H9 (cell line): ENCODE measurements around the gene PPP1R17. TPM values are rescaled to one million over a fixed set of nuclear protein-coding genes. Genes with fewer than 3 reads are reported as not detected.

Experiments used
- DNase-seq: peaks from one replicate; pipeline ENCODE4 v3.0.0-alpha.2; 2017
- H2AFZ ChIP-seq: one replicate; pipeline ENCODE4 v1.6.1; 2013; ENCODE audit warnings: mild to moderate bottlenecking, low read length, control low read depth, moderate library complexity
- H2AK5ac ChIP-seq: 2 replicates; pipeline ENCODE4 v1.6.1; 2013; ENCODE audit warnings: low read length, control low read depth, mixed read lengths; ENCODE audit not compliant: insufficient read length
- H2BK120ac ChIP-seq: one replicate; pipeline ENCODE4 v1.6.1; 2013; ENCODE audit warnings: low read depth, mild to moderate bottlenecking, low read length, control low read depth, inconsistent platforms; ENCODE audit not compliant: poor library complexity, severe bottlenecking
- H2BK12ac ChIP-seq: 2 replicates; pipeline ENCODE4 v1.6.1; 2013; ENCODE audit warnings: low read length, control low read depth, mixed read lengths, low read depth; ENCODE audit not compliant: insufficient read length
- H2BK15ac ChIP-seq: 2 replicates; pipeline ENCODE4 v1.6.1; 2013; ENCODE audit warnings: low read depth, low read length, control low read depth
- H2BK20ac ChIP-seq: one replicate; pipeline ENCODE4 v1.6.1; 2013; ENCODE audit warnings: low read depth, mild to moderate bottlenecking, low read length, control low read depth, inconsistent platforms; ENCODE audit not compliant: poor library complexity, severe bottlenecking
- H2BK5ac ChIP-seq: 2 replicates; pipeline ENCODE4 v1.6.1; 2013; ENCODE audit warnings: low read length, control low read depth, mixed read lengths; ENCODE audit not compliant: insufficient read length
- H3K14ac ChIP-seq: 2 replicates; pipeline ENCODE4 v1.6.1; 2013; ENCODE audit warnings: low read length, control low read depth; ENCODE audit not compliant: insufficient read depth
- H3K18ac ChIP-seq: 2 replicates; pipeline ENCODE4 v1.6.1; 2013; ENCODE audit warnings: low read depth, mild to moderate bottlenecking, mixed read lengths, low read length, control low read depth; ENCODE audit not compliant: insufficient read length
- H3K23ac ChIP-seq: 2 replicates; pipeline ENCODE4 v1.6.1; 2013; ENCODE audit warnings: low read length, control low read depth, mixed read lengths, low read depth; ENCODE audit not compliant: insufficient read length
- H3K23me2 ChIP-seq: 2 replicates; pipeline ENCODE4 v1.6.1; 2013; ENCODE audit warnings: low read depth, mild to moderate bottlenecking, mixed read lengths, low read length, control low read depth; ENCODE audit not compliant: insufficient read length, poor library complexity, severe bottlenecking
- H3K27ac ChIP-seq: 2 replicates; pipeline ENCODE4 v1.5.1; 2013; ENCODE audit warnings: low read length, control low read depth, mixed read lengths, low read depth; ENCODE audit not compliant: insufficient read length
- H3K27me3 ChIP-seq: 2 replicates; pipeline ENCODE4 v1.6.1; 2013; ENCODE audit warnings: low read length, control low read depth, inconsistent platforms; ENCODE audit not compliant: insufficient read depth
- H3K4ac ChIP-seq: 2 replicates; pipeline ENCODE4 v1.6.1; 2013; ENCODE audit warnings: low read depth, mild to moderate bottlenecking, control low read depth, inconsistent platforms, low read length, moderate library complexity
- H3K4me1 ChIP-seq: 2 replicates; pipeline ENCODE4 v1.6.1; 2013; ENCODE audit warnings: low read length, control low read depth, inconsistent platforms; ENCODE audit not compliant: insufficient read depth
- H3K4me2 ChIP-seq: 2 replicates; pipeline ENCODE4 v1.6.1; 2013; ENCODE audit warnings: low read length, control low read depth, mixed read lengths; ENCODE audit not compliant: insufficient read length, insufficient read depth
- H3K56ac ChIP-seq: 2 replicates; pipeline ENCODE4 v1.6.1; 2013; ENCODE audit warnings: low read depth, mild to moderate bottlenecking, mixed read lengths, low read length, control low read depth; ENCODE audit not compliant: insufficient read length
- H3K79me1 ChIP-seq: 2 replicates; pipeline ENCODE4 v1.6.1; 2013; ENCODE audit warnings: low read depth, mild to moderate bottlenecking, moderate library complexity, low read length, control low read depth, inconsistent platforms; ENCODE audit not compliant: insufficient read depth, poor library complexity, severe bottlenecking
- H3K79me2 ChIP-seq: 2 replicates; pipeline ENCODE4 v1.6.1; 2013; ENCODE audit warnings: low read length, control low read depth, inconsistent platforms; ENCODE audit not compliant: insufficient read depth
- H3K9ac ChIP-seq: 2 replicates; pipeline ENCODE4 v1.6.1; 2013; ENCODE audit warnings: low read length, control low read depth, mixed read lengths; ENCODE audit not compliant: insufficient read length; ENCODE audit errors: extremely low read depth
- H3K9me3 ChIP-seq: one replicate; pipeline ENCODE4 v1.6.1; 2013; ENCODE audit warnings: low read depth, low read length, inconsistent platforms; ENCODE audit not compliant: control insufficient read depth
- H3T11ph ChIP-seq: one replicate; pipeline ENCODE4 v1.6.1; 2013; ENCODE audit warnings: mild to moderate bottlenecking, low read length, control low read depth, inconsistent platforms
- H4K20me1 ChIP-seq: one replicate; pipeline ENCODE4 v1.6.1; 2013; ENCODE audit not compliant: control insufficient read depth, insufficient read length, insufficient read depth
- H4K5ac ChIP-seq: 2 replicates; pipeline ENCODE4 v1.6.1; 2013; ENCODE audit warnings: low read depth, mild to moderate bottlenecking, mixed read lengths, low read length, control low read depth; ENCODE audit not compliant: insufficient read length
- H4K8ac ChIP-seq: replicated peaks from 2 replicates; pipeline ENCODE4 v1.6.1; 2013; ENCODE audit warnings: low read length, control low read depth, mixed read lengths, low read depth; ENCODE audit not compliant: insufficient read length
- H4K91ac ChIP-seq: 2 replicates; pipeline ENCODE4 v1.6.1; 2013; ENCODE audit warnings: low read depth, mild to moderate bottlenecking, moderate library complexity, mixed read lengths, low read length, control low read depth; ENCODE audit not compliant: insufficient read length
- H3K27ac Mint-ChIP-seq, 3 experiments: 2 replicates in 2 of 3; 3 replicates in 1 of 3; pipeline ENCODE4 v1.8.0; 2020 to 2021; ENCODE audit warnings: mixed read lengths in 3 of 3, mild to moderate bottlenecking in 1 of 3, moderate library complexity in 1 of 3
- H3K27me3 Mint-ChIP-seq: 2 replicates; pipeline ENCODE4 v1.8.0; 2021; ENCODE audit warnings: low read depth, mild to moderate bottlenecking, moderate library complexity, mixed read lengths
- H3K36me3 Mint-ChIP-seq, 3 experiments: 2 replicates in 2 of 3; 3 replicates in 1 of 3; pipeline ENCODE4 v1.8.0; 2020 to 2021; ENCODE audit warnings: low read depth in 3 of 3, mixed read lengths in 3 of 3; ENCODE audit not compliant: insufficient read depth in 1 of 3
- H3K4me1 Mint-ChIP-seq, 2 experiments: 2 replicates each; pipeline ENCODE4 v1.8.0; 2020; ENCODE audit warnings: mixed read lengths in 2 of 2
- H3K4me3 Mint-ChIP-seq, 2 experiments: 2 replicates in 1 of 2; 3 replicates in 1 of 2; pipeline ENCODE4 v1.8.0; 2020 to 2021; ENCODE audit warnings: mild to moderate bottlenecking in 2 of 2, mixed read lengths in 2 of 2, moderate library complexity in 1 of 2
- H3K9me3 Mint-ChIP-seq, 2 experiments: 2 replicates in 1 of 2; 3 replicates in 1 of 2; pipeline ENCODE4 v1.8.0; 2020; ENCODE audit warnings: mild to moderate bottlenecking in 2 of 2, mixed read lengths in 2 of 2, moderate library complexity in 1 of 2
- CTCF ChIP-seq: fragments of 200-600 bp; sonication (generic); conservative IDR thresholded peaks from 3 replicates; pipeline ENCODE4 v1.8.0; 2021; ENCODE audit warnings: antibody characterized with exemption, mild to moderate bottlenecking
- total RNA-seq: library from RNA; stranded (reverse); gene quantifications from 2 replicates; pipeline ENCODE4 v1.2.1, GENCODE V29; 2021

The PPP1R17 gene
- total RNA-seq, 1 experiment from 2014 or later = 1.2 TPM

GRCh38 chr7:31664890-31665289 lies 22.1 kb upstream of the PPP1R17 start:
- Histone ChIP-seq H4K5ac (no peak overlapping the region), H4K20me1 (no peaks in the 10 kb centered on the region), H3K4me1 (no peaks in the 10 kb centered on the region), H2BK15ac (no peak overlapping the region), H3K79me2 (no peaks in the 10 kb centered on the region), H3K23ac (no peak overlapping the region), H2BK12ac (no peak overlapping the region), H3K56ac (no peak overlapping the region), H3K27me3 (no peaks in the 10 kb centered on the region), H3K14ac (no peak overlapping the region), H2BK120ac (no peak overlapping the region), H4K91ac (no peak overlapping the region), H2BK20ac (no peak overlapping the region), H3K9ac (no peak overlapping the region), H3K23me2 (no peaks in the 10 kb centered on the region), H3K4ac (no peak overlapping the region), H4K8ac (no peak overlapping the region), H2AFZ (no peak overlapping the region), H3K27ac (no peak overlapping the region), H3K9me3 (no peaks in the 10 kb centered on the region), H3T11ph (no peak overlapping the region), H3K18ac (no peak overlapping the region), H2AK5ac (no peak overlapping the region), H2BK5ac (no peak overlapping the region), H3K79me1 (no peaks in the 10 kb centered on the region), H3K4me2 (no peak overlapping the region)
- Mint-ChIP-seq H3K36me3 (no peaks in the 10 kb centered on the region; a peak in 1 of 7 replicates), H3K27ac (no peak overlapping the region), H3K4me3 (no peak overlapping the region), H3K4me1 (peaks cover 18 to 21% of the 10 kb centered on the region in 2 experiments), H3K27me3 (no peaks in the 10 kb centered on the region), H3K9me3 (no peaks in the 10 kb centered on the region; a peak in 1 of 5 replicates)
- no peak for TF ChIP-seq CTCF
- no peak for DNase-seq
